Naive thymus-derived CD4-positive, alpha-beta T cell (primary cell): Measurements from ENCODE around the gene CAMK1D. TPM values are rescaled to one million over a fixed set of nuclear protein-coding genes. Genes with fewer than 3 reads are reported as not detected.

Experiments used
- ATAC-seq: fragments of 150-1000 bp; cut with Tn5 transposase; 2 replicates; pipeline ENCODE4 v1.10.0; 2021; ENCODE audit warnings: mild to moderate bottlenecking, moderate library complexity
- CTCF ChIA-PET: fragments of 350-600 bp; sonication (Branson Sonifier 250); formaldehyde crosslinking; loops from one replicate; lab custom pipeline; 2021; ENCODE audit warnings: antibody characterized with exemption; lab: Charles Lee
- POLR2A ChIA-PET: fragments of 350-600 bp; sonication (Branson Sonifier 250); formaldehyde crosslinking; loops from one replicate; lab custom pipeline; 2021; ENCODE audit warnings: antibody characterized with exemption, inconsistent platforms; lab: Charles Lee
- DNase-seq, 9 donors: peaks; one replicate each; pipeline versions ENCODE4 v3.0.0 to v3.0.0-alpha.2; 2020 to 2022; ENCODE audit warnings: mixed read lengths in 1 of 9
- H3K27ac ChIP-seq: one replicate; pipeline ENCODE4 v1.7.0; 2013; ENCODE audit warnings: mild to moderate bottlenecking, low read depth, low read length, moderate library complexity
- H3K27me3 ChIP-seq, 2 donors: one replicate each; pipeline ENCODE4 v1.7.0; 2013; ENCODE audit warnings: low read length in 2 of 2, mild to moderate bottlenecking in 2 of 2, moderate library complexity in 2 of 2; ENCODE audit not compliant: control insufficient read depth in 2 of 2, insufficient read depth in 2 of 2
- H3K36me3 ChIP-seq, 3 experiments: 1 replicate in 2 of 3; 2 replicates in 1 of 3; pipeline ENCODE4 v1.7.0; 2013; ENCODE audit warnings: low read length in 3 of 3, mild to moderate bottlenecking in 3 of 3, moderate library complexity in 1 of 3; ENCODE audit not compliant: insufficient read depth in 3 of 3, control insufficient read depth in 2 of 3
- H3K4me1 ChIP-seq, 2 donors: one replicate each; pipeline ENCODE4 v1.7.0; 2013; ENCODE audit warnings: low read length in 2 of 2, mild to moderate bottlenecking in 2 of 2, moderate library complexity in 1 of 2; ENCODE audit not compliant: control insufficient read depth in 2 of 2, insufficient read depth in 2 of 2
- H3K4me3 ChIP-seq: 2 replicates; pipeline ENCODE4 v1.7.0; 2013; ENCODE audit warnings: mild to moderate bottlenecking, low read length
- H3K9me3 ChIP-seq, 3 experiments: 1 replicate in 2 of 3; 2 replicates in 1 of 3; pipeline ENCODE4 v1.7.0; 2013; ENCODE audit warnings: low read length in 3 of 3; ENCODE audit not compliant: control insufficient read depth in 2 of 3
- H3K27ac Mint-ChIP-seq, 9 donors: one replicate each; pipeline ENCODE4 v1.8.0; 2020 to 2022; ENCODE audit warnings: mixed read lengths in 9 of 9, mild to moderate bottlenecking in 8 of 9, moderate library complexity in 5 of 9, inconsistent platforms in 2 of 9
- H3K27me3 Mint-ChIP-seq, 5 donors: one replicate each; pipeline ENCODE4 v1.8.0; 2021 to 2022; ENCODE audit warnings: mixed read lengths in 5 of 5, mild to moderate bottlenecking in 1 of 5
- H3K36me3 Mint-ChIP-seq, 5 donors: one replicate each; pipeline ENCODE4 v1.8.0; 2020 to 2022; ENCODE audit warnings: mixed read lengths in 5 of 5, mild to moderate bottlenecking in 3 of 5, inconsistent platforms in 1 of 5
- H3K4me1 Mint-ChIP-seq, 7 donors: one replicate each; pipeline ENCODE4 v1.8.0; 2020 to 2022; ENCODE audit warnings: mixed read lengths in 7 of 7, mild to moderate bottlenecking in 3 of 7, inconsistent platforms in 1 of 7
- H3K4me3 Mint-ChIP-seq, 10 donors: one replicate each; pipeline ENCODE4 v1.8.0; 2020 to 2022; ENCODE audit warnings: mild to moderate bottlenecking in 10 of 10, mixed read lengths in 10 of 10, moderate library complexity in 6 of 10, inconsistent platforms in 2 of 10
- H3K9me3 Mint-ChIP-seq, 11 donors: one replicate each; pipeline ENCODE4 v1.8.0; 2020 to 2022; ENCODE audit warnings: mixed read lengths in 11 of 11, mild to moderate bottlenecking in 4 of 11, inconsistent platforms in 1 of 11, moderate library complexity in 1 of 11
- intact Hi-C, 2 donors: fragments of 100-400 bp; cut with micrococcal nuclease; formaldehyde crosslinking; loops; one replicate each; pipeline ENCODE4 v1.15.1; 2023
- polyA plus RNA-seq, 2 donors: library from polyadenylated mRNA; unstranded; fragments of 300-500 nt; fragmentation: Illumina TruSeq; gene quantifications; one replicate each; pipeline ENCODE4 v1.2.3, GENCODE V29; 2021
- total RNA-seq, 6 experiments: library from RNA in 5 of 6; stranded (reverse) in 5 of 6; gene quantifications; 1 replicate in 5 of 6; 2 replicates in 1 of 6; pipeline ENCODE4 v1.2.3 and lab custom pipeline; 2021 to 2026

Gene CAMK1D
- total and polyA plus RNA-seq, 7 experiments from 2014 or later = 12.5 to 43.2 (median 18.6) TPM

GRCh38 chr10:12614177-12614995, 265.0 kb downstream of the CAMK1D start:
- Histone ChIP-seq H3K9me3 (no peaks in the 10 kb centered on the region), H3K4me3 (no peak overlapping the region), H3K36me3 (peaks cover 0 to 3% (median 0%) of the 10 kb centered on the region in 3 experiments), H3K27me3 (no peaks in the 10 kb centered on the region), H3K4me1 (no peaks in the 10 kb centered on the region), H3K27ac (no peak overlapping the region)
- ATAC-seq (no peak), DNase-seq (no peak)
- Mint-ChIP-seq H3K4me3 (no peak overlapping the region), H3K27ac (no peak overlapping the region), H3K27me3 (no peaks in the 10 kb centered on the region), H3K9me3 (no peaks in the 10 kb centered on the region), H3K36me3 (peaks cover 0 to 19% (median 7%) of the 10 kb centered on the region in 5 donors), H3K4me1 (peaks cover 0 to 25% (median 13%) of the 10 kb centered on the region in 7 donors)
- CTCF ChIA-PET = no interaction called here
- POLR2A ChIA-PET = no interaction called here
- intact Hi-C loops = no loop called here

GRCh38 chr10:12615296-12616220, 266.2 kb downstream of the CAMK1D start:
- CTCF ChIA-PET = no interaction called here
- intact Hi-C loops = no loop called here
- H3K27me3 Mint-ChIP-seq = peaks cover 0 to 2% (median 0%) of the 10 kb centered on the region in 5 donors

GRCh38 chr10:12617191-12618175, 268.1 kb downstream of the CAMK1D start:
- no peaks in the 10 kb centered on the region for H3K27me3 ChIP-seq
- ATAC-seq (no peak), DNase-seq (no peak)
- Mint-ChIP-seq H3K36me3 (peaks cover 0 to 12% (median 3%) of the 10 kb centered on the region in 5 donors), H3K27ac (peak overlapping the region in 2 of 9 donors; percentile 23 to 33), H3K27me3 (peaks cover 0 to 4% (median 0%) of the 10 kb centered on the region in 5 donors), H3K4me3 (peak overlapping the region in 1 of 10 donors; percentile 6), H3K9me3 (peaks cover 0 to 1% (median 0%) of the 10 kb centered on the region in 11 donors), H3K4me1 (peaks cover 3 to 34% (median 13%) of the 10 kb centered on the region in 7 donors)
- H3K27ac ChIP-seq = no peak overlapping the region
- intact Hi-C loops = no loop called here
- H3K4me1 ChIP-seq = no peaks in the 10 kb centered on the region
- ChIA-PET CTCF (no interaction called here), POLR2A (interaction anchor here (0.6 to 1.4 kb wide), 3 partner anchors 13 to 497 kb away, joined by 3 to 4 read pairs (median 4); no protein-coding TSS in a partner anchor)
- no peak overlapping the region for H3K4me3 ChIP-seq
- no peaks in the 10 kb centered on the region for H3K9me3 ChIP-seq
- H3K36me3 ChIP-seq = peaks cover 0 to 3% (median 0%) of the 10 kb centered on the region in 3 experiments

More at GRCh38 chr10:12615296-12616220, 266.2 kb downstream of the CAMK1D start:
- no peaks in the 10 kb centered on the region for H3K9me3 ChIP-seq
- Mint-ChIP-seq H3K27ac (no peak overlapping the region), H3K4me1 (peaks cover 2 to 27% (median 13%) of the 10 kb centered on the region in 7 donors), H3K9me3 (no peaks in the 10 kb centered on the region), H3K36me3 (peaks cover 0 to 9% (median 6%) of the 10 kb centered on the region in 5 donors), H3K4me3 (no peak overlapping the region)
- ATAC-seq (peak; percentile 44), DNase-seq (no peak)
- no peak overlapping the region for H3K4me3 ChIP-seq
- H3K36me3 ChIP-seq = peaks cover 0 to 3% (median 0%) of the 10 kb centered on the region in 3 experiments
- H3K4me1 ChIP-seq = no peaks in the 10 kb centered on the region
- no peaks in the 10 kb centered on the region for H3K27me3 ChIP-seq
- H3K27ac ChIP-seq = no peak overlapping the region
- POLR2A ChIA-PET = interaction anchor here (1.0 kb wide), 1 partner anchor 8 kb away, joined by 3 read pairs; no protein-coding TSS in a partner anchor

GRCh38 chr10:12622016-12622415, 272.7 kb downstream of the CAMK1D start:
- POLR2A ChIA-PET = no interaction called here
- Mint-ChIP-seq H3K27me3 (peaks cover 0 to 4% (median 0%) of the 10 kb centered on the region in 5 donors), H3K4me1 (peaks cover 3 to 39% (median 22%) of the 10 kb centered on the region in 7 donors), H3K27ac (peak overlapping the region in 2 of 9 donors; percentile 42 to 55), H3K4me3 (no peak overlapping the region), H3K36me3 (peaks cover 0 to 16% (median 7%) of the 10 kb centered on the region in 5 donors), H3K9me3 (peaks cover 0 to 1% (median 0%) of the 10 kb centered on the region in 11 donors)
- no peak for ATAC-seq
- Histone ChIP-seq H3K27me3 (no peaks in the 10 kb centered on the region), H3K4me1 (no peaks in the 10 kb centered on the region), H3K27ac (no peak overlapping the region), H3K36me3 (no peaks in the 10 kb centered on the region), H3K4me3 (no peak overlapping the region), H3K9me3 (no peaks in the 10 kb centered on the region)
- intact Hi-C loops = no loop called here
- CTCF ChIA-PET = interaction anchor here (1.4 kb wide), 1 partner anchor 34 kb away, joined by 4 read pairs; no protein-coding TSS in a partner anchor
- no peak for DNase-seq

GRCh38 chr10:12622691-12623090, 273.3 kb downstream of the CAMK1D start:
- H3K27ac Mint-ChIP-seq = no peak overlapping the region
- H3K4me3 Mint-ChIP-seq = no peak overlapping the region
- Histone ChIP-seq H3K9me3 (no peaks in the 10 kb centered on the region), H3K27ac (no peak overlapping the region), H3K4me3 (no peak overlapping the region), H3K4me1 (no peaks in the 10 kb centered on the region), H3K36me3 (no peaks in the 10 kb centered on the region), H3K27me3 (no peaks in the 10 kb centered on the region)
- peaks cover 0 to 1% (median 0%) of the 10 kb centered on the region in 11 donors for H3K9me3 Mint-ChIP-seq
- no peak for DNase-seq
- H3K27me3 Mint-ChIP-seq = peaks cover 0 to 4% (median 0%) of the 10 kb centered on the region in 5 donors
- ChIA-PET CTCF (interaction anchor here (1.4 kb wide), 1 partner anchor 34 kb away, joined by 4 read pairs; no protein-coding TSS in a partner anchor), POLR2A (no interaction called here)
- intact Hi-C loops = no loop called here
- no peak for ATAC-seq
- H3K36me3 Mint-ChIP-seq = peaks cover 0 to 16% (median 8%) of the 10 kb centered on the region in 5 donors
- peaks cover 3 to 34% (median 22%) of the 10 kb centered on the region in 7 donors for H3K4me1 Mint-ChIP-seq
